ENCODE measurements around the gene SPA17. TPM values are rescaled to one million over a fixed set of nuclear protein-coding genes. Genes with fewer than 3 reads are reported as not detected.

Gene SPA17
- total and polyA plus RNA-seq, 2 of the 4 experiments (the other 2 are of a cell fraction), result 9.9 to 10.6 TPM

GRCh38 chr11:124724979-124725718 lies 51.4 kb downstream of the SPA17 start:
- Histone ChIP-seq H3K18ac (ENCODE audit: low read depth, low read length) (no peak overlapping the region), H3K9me1 (ENCODE audit: insufficient read depth, low read length) (peaks cover 12% of the 10 kb centered on the region), H3K9me3 (ENCODE audit: control insufficient read depth, insufficient read depth, low read length) (no peaks in the 10 kb centered on the region), H2AFZ (replicated peaks; ENCODE audit: low read length, poor library complexity) (peak overlapping the region; percentile 88), H3K14ac (replicated peaks; ENCODE audit: low read depth, low read length) (peak overlapping the region; percentile 53), H4K8ac (ENCODE audit: low read depth in 2 of 2, low read length in 2 of 2) (peak overlapping the region in 1 of 2 experiments; percentile 72; a peak in 1 of 4 replicates), H2BK20ac (ENCODE audit: low read depth, low read length) (peak overlapping the region; percentile 54; the same call in 1 of the 2 replicates), H3K79me1 (ENCODE audit: low read depth in 1 of 2, low read length in 2 of 2) (no peaks in the 10 kb centered on the region), H3K23ac (ENCODE audit: low read depth, low read length) (peak overlapping the region; percentile 67; the same call in 1 of the 2 replicates), H4K5ac (ENCODE audit: low read depth, low read length) (no peak overlapping the region), H3K4ac (ENCODE audit: low read depth, low read length) (no peak overlapping the region; the same call in none of the 2 replicates), H3K4me3 (ENCODE audit: insufficient read depth, low read depth, low read length) (no peak overlapping the region), H2BK15ac (ENCODE audit: low read depth, low read length) (peak overlapping the region; percentile 27; the same call in 1 of the 3 replicates), H2AK9ac (replicated peaks; ENCODE audit: low read depth, low read length, poor library complexity) (peak overlapping the region; percentile 51), H2BK5ac (ENCODE audit: low read depth, low read length, poor library complexity, severe bottlenecking) (no peak overlapping the region), H3K56ac (ENCODE audit: extremely low read depth, insufficient read depth, low read length) (no peak overlapping the region), H4K20me1 (ENCODE audit: insufficient read depth, low read length) (no peaks in the 10 kb centered on the region), H3K27ac (ENCODE audit: insufficient read depth, low read length) (no peak overlapping the region), H2AK5ac (ENCODE audit: low read depth, low read length) (peak overlapping the region; percentile 67; the same call in 1 of the 2 replicates), H3K9ac (ENCODE audit: low read depth, low read length) (no peak overlapping the region), H3K36me3 (ENCODE audit: control insufficient read depth, insufficient read depth, low read length) (no peaks in the 10 kb centered on the region), H3K4me2 (ENCODE audit: low read depth, low read length) (peak overlapping the region; percentile 8), H3K27me3 (ENCODE audit: control insufficient read depth, insufficient read depth, low read length) (peaks cover 20% of the 10 kb centered on the region), H4K91ac (ENCODE audit: insufficient read depth, low read depth, low read length) (0 out of 2 replicates have a peak overlapping the region, but pooled peaks have one; percentile 53), H2BK120ac (ENCODE audit: low read depth, low read length) (peak overlapping the region; percentile 48), H3K4me1 (ENCODE audit: control insufficient read depth, insufficient read depth, low read length) (peaks cover 5% of the 10 kb centered on the region)
- 80% methylated on average over 2 of the region's 14 CpGs; no CpG with 5 or more reads in 1 of the 2 experiments for WGBS, 2 experiments (ENCODE audit: extremely low coverage in 2 of 2, insufficient read length in 1 of 2)
- in situ Hi-C loops (cut with MboI; ENCODE audit: low sequenced_read_pairs) (no loop called here), intact Hi-C loops (cut with micrococcal nuclease) (no loop called here), dilution Hi-C loops (cut with HindIII; ENCODE audit: low sequenced_read_pairs, unreplicated experiment) (no loop called here)
- DNase-seq (no peak), ATAC-seq (ENCODE audit: low read depth) (peak; percentile 19; the same call in 1 of the 2 replicates)
- no TSS peak for BruUV-seq (replicated peaks)
- ChIA-PET CTCF (interaction anchor here (1.0 kb wide), 1 partner anchor 19 kb away, joined by 3 read pairs; no protein-coding TSS in a partner anchor), POLR2A (ENCODE audit: unreplicated experiment) (no interaction called here)
- no peak for TF ChIP-seq BHLHE40 (IDR thresholded peaks at IDR 0.05; ENCODE audit: low read depth, low read length)
- TF ChIP-seq RCOR1 (IDR thresholded peaks at IDR 0.05; ENCODE audit: insufficient replicate concordance, low read length), result no peak
- no peak for TF ChIP-seq NFE2L2 (IDR thresholded peaks at IDR 0.05; ENCODE audit: low read depth, low read length)
- no peak for TF ChIP-seq CEBPB (IDR thresholded peaks at IDR 0.05; ENCODE audit: low read depth, low read length)
- TF ChIP-seq CHD1 (IDR thresholded peaks at IDR 0.05; ENCODE audit: low read depth, low read length), result no peak
- no peak for TF ChIP-seq FOS (IDR thresholded peaks at IDR 0.05; ENCODE audit: low read depth, low read length)
- no peak for TF ChIP-seq ELK1 (IDR thresholded peaks at IDR 0.05; ENCODE audit: borderline replicate concordance, low read depth, low read length)
- TF ChIP-seq MAZ (IDR thresholded peaks at IDR 0.05; ENCODE audit: borderline replicate concordance, low read depth, low read length), result no peak
- TF ChIP-seq RFX5 (IDR thresholded peaks at IDR 0.05; ENCODE audit: low read depth, low read length), result no peak
- TF ChIP-seq MXI1 (IDR thresholded peaks at IDR 0.05; ENCODE audit: borderline replicate concordance, low read depth, low read length), result no peak
- no peak for TF ChIP-seq CTCF (conservative IDR thresholded peaks at IDR 0.05; ENCODE audit: low read depth, low read length)
- no peak for TF ChIP-seq MAFK (IDR thresholded peaks at IDR 0.05; ENCODE audit: low read depth, low read length)
